H9 (cell line): ENCODE results near the gene WDR59. TPM values are rescaled to one million over a fixed set of nuclear protein-coding genes. Genes with fewer than 3 reads are reported as not detected.

ENCODE experiments used
- DNase-seq: peaks from one replicate; pipeline ENCODE4 v3.0.0-alpha.2; 2017
- H2AFZ ChIP-seq: one replicate; pipeline ENCODE4 v1.6.1; 2013; ENCODE audit warnings: mild to moderate bottlenecking, low read length, control low read depth, moderate library complexity
- H2AK5ac ChIP-seq: 2 replicates; pipeline ENCODE4 v1.6.1; 2013; ENCODE audit warnings: low read length, control low read depth, mixed read lengths; ENCODE audit not compliant: insufficient read length
- H2BK120ac ChIP-seq: one replicate; pipeline ENCODE4 v1.6.1; 2013; ENCODE audit warnings: low read depth, mild to moderate bottlenecking, low read length, control low read depth, inconsistent platforms; ENCODE audit not compliant: poor library complexity, severe bottlenecking
- H2BK12ac ChIP-seq: 2 replicates; pipeline ENCODE4 v1.6.1; 2013; ENCODE audit warnings: low read length, control low read depth, mixed read lengths, low read depth; ENCODE audit not compliant: insufficient read length
- H2BK15ac ChIP-seq: 2 replicates; pipeline ENCODE4 v1.6.1; 2013; ENCODE audit warnings: low read depth, low read length, control low read depth
- H2BK20ac ChIP-seq: one replicate; pipeline ENCODE4 v1.6.1; 2013; ENCODE audit warnings: low read depth, mild to moderate bottlenecking, low read length, control low read depth, inconsistent platforms; ENCODE audit not compliant: poor library complexity, severe bottlenecking
- H2BK5ac ChIP-seq: 2 replicates; pipeline ENCODE4 v1.6.1; 2013; ENCODE audit warnings: low read length, control low read depth, mixed read lengths; ENCODE audit not compliant: insufficient read length
- H3K14ac ChIP-seq: 2 replicates; pipeline ENCODE4 v1.6.1; 2013; ENCODE audit warnings: low read length, control low read depth; ENCODE audit not compliant: insufficient read depth
- H3K18ac ChIP-seq: 2 replicates; pipeline ENCODE4 v1.6.1; 2013; ENCODE audit warnings: low read depth, mild to moderate bottlenecking, mixed read lengths, low read length, control low read depth; ENCODE audit not compliant: insufficient read length
- H3K23ac ChIP-seq: 2 replicates; pipeline ENCODE4 v1.6.1; 2013; ENCODE audit warnings: low read length, control low read depth, mixed read lengths, low read depth; ENCODE audit not compliant: insufficient read length
- H3K23me2 ChIP-seq: 2 replicates; pipeline ENCODE4 v1.6.1; 2013; ENCODE audit warnings: low read depth, mild to moderate bottlenecking, mixed read lengths, low read length, control low read depth; ENCODE audit not compliant: insufficient read length, poor library complexity, severe bottlenecking
- H3K27ac ChIP-seq: 2 replicates; pipeline ENCODE4 v1.5.1; 2013; ENCODE audit warnings: low read length, control low read depth, mixed read lengths, low read depth; ENCODE audit not compliant: insufficient read length
- H3K27me3 ChIP-seq: 2 replicates; pipeline ENCODE4 v1.6.1; 2013; ENCODE audit warnings: low read length, control low read depth, inconsistent platforms; ENCODE audit not compliant: insufficient read depth
- H3K4ac ChIP-seq: 2 replicates; pipeline ENCODE4 v1.6.1; 2013; ENCODE audit warnings: low read depth, mild to moderate bottlenecking, control low read depth, inconsistent platforms, low read length, moderate library complexity
- H3K4me1 ChIP-seq: 2 replicates; pipeline ENCODE4 v1.6.1; 2013; ENCODE audit warnings: low read length, control low read depth, inconsistent platforms; ENCODE audit not compliant: insufficient read depth
- H3K4me2 ChIP-seq: 2 replicates; pipeline ENCODE4 v1.6.1; 2013; ENCODE audit warnings: low read length, control low read depth, mixed read lengths; ENCODE audit not compliant: insufficient read length, insufficient read depth
- H3K56ac ChIP-seq: 2 replicates; pipeline ENCODE4 v1.6.1; 2013; ENCODE audit warnings: low read depth, mild to moderate bottlenecking, mixed read lengths, low read length, control low read depth; ENCODE audit not compliant: insufficient read length
- H3K79me1 ChIP-seq: 2 replicates; pipeline ENCODE4 v1.6.1; 2013; ENCODE audit warnings: low read depth, mild to moderate bottlenecking, moderate library complexity, low read length, control low read depth, inconsistent platforms; ENCODE audit not compliant: insufficient read depth, poor library complexity, severe bottlenecking
- H3K79me2 ChIP-seq: 2 replicates; pipeline ENCODE4 v1.6.1; 2013; ENCODE audit warnings: low read length, control low read depth, inconsistent platforms; ENCODE audit not compliant: insufficient read depth
- H3K9ac ChIP-seq: 2 replicates; pipeline ENCODE4 v1.6.1; 2013; ENCODE audit warnings: low read length, control low read depth, mixed read lengths; ENCODE audit not compliant: insufficient read length; ENCODE audit errors: extremely low read depth
- H3K9me3 ChIP-seq: one replicate; pipeline ENCODE4 v1.6.1; 2013; ENCODE audit warnings: low read depth, low read length, inconsistent platforms; ENCODE audit not compliant: control insufficient read depth
- H3T11ph ChIP-seq: one replicate; pipeline ENCODE4 v1.6.1; 2013; ENCODE audit warnings: mild to moderate bottlenecking, low read length, control low read depth, inconsistent platforms
- H4K20me1 ChIP-seq: one replicate; pipeline ENCODE4 v1.6.1; 2013; ENCODE audit not compliant: control insufficient read depth, insufficient read length, insufficient read depth
- H4K5ac ChIP-seq: 2 replicates; pipeline ENCODE4 v1.6.1; 2013; ENCODE audit warnings: low read depth, mild to moderate bottlenecking, mixed read lengths, low read length, control low read depth; ENCODE audit not compliant: insufficient read length
- H4K8ac ChIP-seq: replicated peaks from 2 replicates; pipeline ENCODE4 v1.6.1; 2013; ENCODE audit warnings: low read length, control low read depth, mixed read lengths, low read depth; ENCODE audit not compliant: insufficient read length
- H4K91ac ChIP-seq: 2 replicates; pipeline ENCODE4 v1.6.1; 2013; ENCODE audit warnings: low read depth, mild to moderate bottlenecking, moderate library complexity, mixed read lengths, low read length, control low read depth; ENCODE audit not compliant: insufficient read length
- H3K27ac Mint-ChIP-seq, 3 experiments: 2 replicates in 2 of 3; 3 replicates in 1 of 3; pipeline ENCODE4 v1.8.0; 2020 to 2021; ENCODE audit warnings: mixed read lengths in 3 of 3, mild to moderate bottlenecking in 1 of 3, moderate library complexity in 1 of 3
- H3K27me3 Mint-ChIP-seq: 2 replicates; pipeline ENCODE4 v1.8.0; 2021; ENCODE audit warnings: low read depth, mild to moderate bottlenecking, moderate library complexity, mixed read lengths
- H3K36me3 Mint-ChIP-seq, 3 experiments: 2 replicates in 2 of 3; 3 replicates in 1 of 3; pipeline ENCODE4 v1.8.0; 2020 to 2021; ENCODE audit warnings: low read depth in 3 of 3, mixed read lengths in 3 of 3; ENCODE audit not compliant: insufficient read depth in 1 of 3
- H3K4me1 Mint-ChIP-seq, 2 experiments: 2 replicates each; pipeline ENCODE4 v1.8.0; 2020; ENCODE audit warnings: mixed read lengths in 2 of 2
- H3K4me3 Mint-ChIP-seq, 2 experiments: 2 replicates in 1 of 2; 3 replicates in 1 of 2; pipeline ENCODE4 v1.8.0; 2020 to 2021; ENCODE audit warnings: mild to moderate bottlenecking in 2 of 2, mixed read lengths in 2 of 2, moderate library complexity in 1 of 2
- H3K9me3 Mint-ChIP-seq, 2 experiments: 2 replicates in 1 of 2; 3 replicates in 1 of 2; pipeline ENCODE4 v1.8.0; 2020; ENCODE audit warnings: mild to moderate bottlenecking in 2 of 2, mixed read lengths in 2 of 2, moderate library complexity in 1 of 2
- WGBS: extraction: QIAGEN DNeasy Blood & Tissue Kit; methylation state at CpG from one replicate; pipeline ENCODE4 v1.1.7; 2013; ENCODE audit warnings: missing lambda C conversion rate, low lambda C conversion rate, mixed read lengths; ENCODE audit not compliant: insufficient read length; ENCODE audit errors: extremely low coverage; 5-methylcytosine and 5-hydroxymethylcytosine counted together
- total RNA-seq: library from RNA; stranded (reverse); gene quantifications from 2 replicates; pipeline ENCODE4 v1.2.1, GENCODE V29; 2021
- TF ChIP-seq, protein P1 (sequence below): fragments of 200-600 bp; sonication (generic); conservative IDR thresholded peaks from 3 replicates; pipeline ENCODE4 v1.8.0; 2021; ENCODE audit warnings: antibody characterized with exemption, mild to moderate bottlenecking

Gene WDR59
- total RNA-seq, 1 experiment from 2014 or later: 97.5 TPM

DNA sequence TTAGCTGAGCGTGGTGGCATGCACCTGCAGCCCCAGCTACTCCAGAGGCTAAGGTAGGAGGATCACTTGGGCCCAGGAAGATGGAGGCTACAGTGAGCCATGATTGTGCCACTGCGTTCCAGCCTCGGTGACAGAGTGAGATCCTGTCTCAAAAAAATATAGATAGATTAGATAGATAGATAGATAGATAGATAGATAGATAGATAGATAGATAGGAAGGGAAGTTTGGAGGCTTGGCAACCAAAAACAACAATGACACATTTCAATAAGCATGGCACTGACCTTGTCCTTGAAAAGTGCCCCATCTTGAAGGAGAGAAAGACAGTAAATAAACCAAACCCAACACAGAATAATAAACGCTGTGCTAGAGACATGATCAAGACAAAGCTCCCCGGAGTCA lies 152.7 kb downstream of the WDR59 start:
- Histone ChIP-seq H4K8ac (no peak overlapping the region), H3K23me2 (no peaks in the 10 kb centered on the region), H4K5ac (no peak overlapping the region), H2AFZ (no peak overlapping the region), H4K20me1 (no peaks in the 10 kb centered on the region), H4K91ac (no peak overlapping the region), H3K23ac (no peak overlapping the region), H3K9ac (no peak overlapping the region), H3K79me1 (no peaks in the 10 kb centered on the region), H2AK5ac (no peak overlapping the region), H3K27ac (no peak overlapping the region), H3K4me1 (no peaks in the 10 kb centered on the region), H3K27me3 (no peaks in the 10 kb centered on the region), H2BK120ac (no peak overlapping the region), H3K14ac (no peak overlapping the region), H3K56ac (no peak overlapping the region), H3K9me3 (no peaks in the 10 kb centered on the region), H3T11ph (no peak overlapping the region), H2BK20ac (no peak overlapping the region), H3K18ac (no peak overlapping the region), H2BK15ac (no peak overlapping the region), H2BK5ac (no peak overlapping the region), H3K4me2 (no peak overlapping the region), H3K79me2 (no peaks in the 10 kb centered on the region), H3K4ac (no peak overlapping the region), H2BK12ac (no peak overlapping the region)
- Mint-ChIP-seq H3K4me3 (no peak overlapping the region), H3K27ac (no peak overlapping the region), H3K36me3 (0 out of 7 replicates have a peak, but pooled peaks cover 0 to 8% (median 0%) of the 10 kb centered on the region in 3 experiments), H3K27me3 (peaks cover 2% of the 10 kb centered on the region), H3K9me3 (peaks cover 4 to 6% of the 10 kb centered on the region in 2 experiments; a peak in 2 of 5 replicates), H3K4me1 (peaks cover 6 to 9% of the 10 kb centered on the region in 2 experiments)
- WGBS: no CpG with 5 or more reads among the region's 5 CpGs
- no peak for DNase-seq
- TF ChIP-seq, protein P1, sequence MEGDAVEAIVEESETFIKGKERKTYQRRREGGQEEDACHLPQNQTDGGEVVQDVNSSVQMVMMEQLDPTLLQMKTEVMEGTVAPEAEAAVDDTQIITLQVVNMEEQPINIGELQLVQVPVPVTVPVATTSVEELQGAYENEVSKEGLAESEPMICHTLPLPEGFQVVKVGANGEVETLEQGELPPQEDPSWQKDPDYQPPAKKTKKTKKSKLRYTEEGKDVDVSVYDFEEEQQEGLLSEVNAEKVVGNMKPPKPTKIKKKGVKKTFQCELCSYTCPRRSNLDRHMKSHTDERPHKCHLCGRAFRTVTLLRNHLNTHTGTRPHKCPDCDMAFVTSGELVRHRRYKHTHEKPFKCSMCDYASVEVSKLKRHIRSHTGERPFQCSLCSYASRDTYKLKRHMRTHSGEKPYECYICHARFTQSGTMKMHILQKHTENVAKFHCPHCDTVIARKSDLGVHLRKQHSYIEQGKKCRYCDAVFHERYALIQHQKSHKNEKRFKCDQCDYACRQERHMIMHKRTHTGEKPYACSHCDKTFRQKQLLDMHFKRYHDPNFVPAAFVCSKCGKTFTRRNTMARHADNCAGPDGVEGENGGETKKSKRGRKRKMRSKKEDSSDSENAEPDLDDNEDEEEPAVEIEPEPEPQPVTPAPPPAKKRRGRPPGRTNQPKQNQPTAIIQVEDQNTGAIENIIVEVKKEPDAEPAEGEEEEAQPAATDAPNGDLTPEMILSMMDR: no peak
